Measurements from ENCODE around the gene ZNF865. TPM values are rescaled to one million over a fixed set of nuclear protein-coding genes. Genes with fewer than 3 reads are reported as not detected.

The ZNF865 gene
- total RNA-seq, 4 donors from 2014 or later: 2.2 to 6.3 (median 3.8) TPM

DNA sequence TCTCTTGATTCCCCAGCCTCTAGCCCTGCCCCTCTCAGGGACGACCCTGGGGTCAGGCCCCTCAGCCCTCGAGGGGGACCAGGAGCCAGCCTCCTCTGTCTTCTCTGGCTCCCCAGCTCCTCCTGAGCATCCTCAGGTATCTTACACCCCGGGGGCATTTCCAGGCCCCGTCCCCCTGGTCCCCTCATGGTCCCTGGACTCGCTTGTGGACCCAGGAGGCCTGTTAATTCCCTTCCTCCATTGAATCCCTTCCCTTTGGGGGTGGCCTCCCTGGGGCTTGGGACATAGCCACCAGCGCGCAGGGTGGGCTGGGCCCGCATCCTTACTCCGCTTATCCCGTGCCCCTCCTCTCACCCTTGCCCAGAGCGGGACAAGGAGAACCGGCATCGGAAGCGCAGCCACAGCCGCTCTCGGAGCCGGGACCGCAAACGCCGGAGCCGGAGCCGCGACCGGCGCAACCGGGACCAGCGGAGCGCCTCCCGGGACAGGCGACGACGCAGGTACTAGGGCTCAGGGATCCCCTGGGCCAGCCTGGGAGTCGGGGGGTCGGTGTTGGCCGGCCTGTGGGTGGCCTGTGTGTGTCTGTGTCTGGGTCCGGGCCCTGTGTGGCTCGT is 53.5 kb downstream of the ZNF865 start:
- no peak for ATAC-seq (ENCODE audit: low FRiP score)
- DNase-seq (ENCODE audit: low spot score): no peak
- TF ChIP-seq, protein P1, sequence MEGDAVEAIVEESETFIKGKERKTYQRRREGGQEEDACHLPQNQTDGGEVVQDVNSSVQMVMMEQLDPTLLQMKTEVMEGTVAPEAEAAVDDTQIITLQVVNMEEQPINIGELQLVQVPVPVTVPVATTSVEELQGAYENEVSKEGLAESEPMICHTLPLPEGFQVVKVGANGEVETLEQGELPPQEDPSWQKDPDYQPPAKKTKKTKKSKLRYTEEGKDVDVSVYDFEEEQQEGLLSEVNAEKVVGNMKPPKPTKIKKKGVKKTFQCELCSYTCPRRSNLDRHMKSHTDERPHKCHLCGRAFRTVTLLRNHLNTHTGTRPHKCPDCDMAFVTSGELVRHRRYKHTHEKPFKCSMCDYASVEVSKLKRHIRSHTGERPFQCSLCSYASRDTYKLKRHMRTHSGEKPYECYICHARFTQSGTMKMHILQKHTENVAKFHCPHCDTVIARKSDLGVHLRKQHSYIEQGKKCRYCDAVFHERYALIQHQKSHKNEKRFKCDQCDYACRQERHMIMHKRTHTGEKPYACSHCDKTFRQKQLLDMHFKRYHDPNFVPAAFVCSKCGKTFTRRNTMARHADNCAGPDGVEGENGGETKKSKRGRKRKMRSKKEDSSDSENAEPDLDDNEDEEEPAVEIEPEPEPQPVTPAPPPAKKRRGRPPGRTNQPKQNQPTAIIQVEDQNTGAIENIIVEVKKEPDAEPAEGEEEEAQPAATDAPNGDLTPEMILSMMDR (IDR thresholded peaks at IDR 0.05): no peak

DNA sequence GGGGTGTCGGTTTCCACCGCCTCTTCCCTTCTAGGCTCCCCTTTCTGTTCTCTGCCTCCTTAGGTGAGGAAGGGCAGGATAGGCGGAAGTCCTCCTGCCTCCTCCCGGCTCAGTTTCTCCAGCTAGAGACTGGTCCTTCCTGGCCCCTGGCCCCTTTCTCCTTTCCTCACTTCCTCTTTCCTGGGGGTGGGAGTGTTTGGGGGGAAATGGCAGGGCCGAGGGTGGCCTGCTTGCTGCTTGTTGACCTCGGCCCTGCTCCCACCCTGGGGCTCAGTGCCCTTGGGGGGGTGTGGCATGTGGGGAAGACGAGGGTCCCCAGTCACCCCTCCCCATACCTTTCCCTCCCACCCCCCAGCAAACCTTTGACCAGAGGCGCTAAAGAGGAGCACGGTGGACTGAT is 54.4 kb downstream of the ZNF865 start:
- ATAC-seq (ENCODE audit: low FRiP score) (no peak), DNase-seq (ENCODE audit: low spot score) (no peak)
- TF ChIP-seq, protein P1 (IDR thresholded peaks at IDR 0.05): no peak

DNA sequence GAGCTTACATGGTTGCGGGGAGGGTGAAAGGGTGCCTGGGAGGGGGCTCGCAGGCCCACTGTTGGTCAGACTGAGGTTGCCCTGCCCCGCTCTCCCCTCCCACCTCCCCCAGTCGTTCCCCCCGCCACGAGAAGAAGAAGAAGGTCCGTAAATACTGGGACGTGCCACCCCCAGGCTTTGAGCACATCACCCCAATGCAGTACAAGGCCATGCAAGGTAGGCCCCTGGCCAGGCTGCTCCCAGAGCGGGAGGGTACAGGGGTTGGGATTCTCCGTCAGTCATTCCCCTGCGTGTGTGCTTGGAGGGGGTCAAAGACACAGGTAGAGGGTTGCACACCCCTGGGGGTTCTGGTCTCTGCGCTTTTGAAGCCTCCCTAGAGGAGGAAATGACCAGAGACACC is 55.0 kb downstream of the ZNF865 start:
- TF ChIP-seq, protein P1 (IDR thresholded peaks at IDR 0.05): no peak

DNA sequence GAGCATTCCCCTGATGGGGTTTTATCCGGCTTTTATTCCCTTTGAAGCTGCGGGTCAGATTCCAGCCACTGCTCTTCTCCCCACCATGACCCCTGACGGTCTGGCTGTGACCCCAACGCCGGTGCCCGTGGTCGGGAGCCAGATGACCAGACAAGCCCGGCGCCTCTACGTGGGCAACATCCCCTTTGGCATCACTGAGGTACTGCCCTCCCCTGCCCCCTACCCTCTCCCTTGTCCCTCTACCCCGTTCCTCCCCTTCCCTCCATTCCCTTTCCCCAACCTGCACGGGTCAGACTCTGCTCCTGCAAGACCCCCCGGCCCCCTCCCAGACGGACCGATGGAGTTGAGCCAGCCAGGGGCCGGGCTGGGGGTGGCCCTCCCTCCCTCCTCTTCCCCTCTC is 55.5 kb downstream of the ZNF865 start:
- ATAC-seq (ENCODE audit: low FRiP score) (no peak), DNase-seq (ENCODE audit: low spot score) (no peak)
- TF ChIP-seq, protein P1 (IDR thresholded peaks at IDR 0.05): no peak

More for the DNA sequence above, 55.0 kb downstream of the ZNF865 start:
- DNase-seq (ENCODE audit: low spot score): no peak
- no peak for ATAC-seq (ENCODE audit: low FRiP score)

DNA sequence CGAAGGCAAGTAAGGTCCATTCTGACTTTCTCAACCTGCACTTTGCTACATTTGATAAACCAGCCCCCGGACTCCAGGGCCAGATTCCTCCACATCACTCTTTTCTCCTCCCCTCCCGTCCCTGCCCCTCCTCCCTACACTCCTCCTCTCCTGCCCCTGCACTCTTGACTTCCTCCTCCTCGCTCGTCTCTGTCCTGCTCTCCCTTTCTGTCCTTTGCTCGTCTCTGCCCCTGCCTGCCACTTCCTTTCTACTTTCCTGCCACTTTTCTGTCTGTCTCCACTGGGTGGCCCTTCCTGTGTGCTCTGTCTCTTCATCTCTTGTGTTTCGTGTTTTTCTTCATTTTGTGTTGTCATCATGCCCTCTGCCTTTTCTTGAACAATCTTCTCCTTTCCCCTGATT is 56.4 kb downstream of the ZNF865 start:
- TF ChIP-seq, protein P1 (IDR thresholded peaks at IDR 0.05): no peak
- ATAC-seq (ENCODE audit: low FRiP score) (no peak), DNase-seq (ENCODE audit: low spot score) (no peak)

DNA sequence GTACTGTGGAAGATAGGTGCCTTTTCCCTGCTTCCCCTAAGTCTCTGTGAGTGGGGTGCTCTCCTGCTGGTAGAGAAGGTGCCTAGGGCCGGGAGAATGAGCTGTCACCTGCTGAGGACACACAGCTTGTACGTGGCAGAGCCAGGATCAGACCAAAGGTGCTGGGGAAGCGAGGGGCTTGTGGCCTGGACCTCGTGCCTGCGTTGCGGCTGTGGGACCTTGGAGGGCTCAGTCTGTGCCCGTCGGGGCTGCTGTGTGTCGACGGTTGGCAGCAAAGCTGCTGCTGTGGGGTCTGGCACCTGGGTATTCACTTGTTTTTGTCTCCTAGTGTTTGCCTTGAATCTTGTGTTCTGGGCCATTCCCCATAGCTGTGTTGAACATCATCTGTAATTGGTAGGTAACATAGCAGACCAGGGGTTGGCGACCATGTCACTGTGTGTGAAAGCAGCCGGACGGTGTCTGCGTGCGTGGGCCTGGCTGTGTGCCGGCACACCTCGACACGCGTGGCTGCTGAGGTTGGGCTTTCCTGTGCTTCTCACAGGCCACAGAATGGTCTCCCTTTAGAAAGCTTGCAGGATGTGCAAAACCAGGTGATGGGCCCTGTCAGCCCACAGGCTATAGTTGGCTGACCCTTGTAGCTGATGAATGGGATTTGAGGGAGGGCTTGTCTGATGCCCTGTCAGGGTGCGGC is 58.5 kb downstream of the ZNF865 start:
- ATAC-seq (ENCODE audit: low FRiP score) (no peak), DNase-seq (ENCODE audit: low spot score) (no peak)
- TF ChIP-seq, protein P1 (IDR thresholded peaks at IDR 0.05): no peak

Measured in omental fat pad (tissue), 4 donors.